IMR-90 (cell line): ENCODE results near the gene NFIX. TPM values are rescaled to one million over a fixed set of nuclear protein-coding genes. Genes with fewer than 3 reads are reported as not detected.

Experiments used
- ATAC-seq: fragments of 200-7000 bp; cut with Tn5 transposase; 2 replicates; pipeline ENCODE4 v1.9.1; 2020; ENCODE audit warnings: low read depth, mild to moderate bottlenecking, moderate library complexity
- BruUV-seq: library from RNA; stranded (reverse); fragments of 400-500 nt; replicated peaks from 2 replicates; lab custom pipeline; 2021; lab: Mats Ljungman, UMichigan
- CTCF ChIA-PET: fragments of 300-600 bp; formaldehyde crosslinking; extraction: SDS; loops from one replicate; lab custom pipeline; 2021; ENCODE audit warnings: antibody characterized with exemption; lab: Yijun Ruan, JAX
- POLR2A ChIA-PET: fragments of 300-600 bp; sonication (Branson Sonifier 250); formaldehyde crosslinking; loops from one replicate; lab custom pipeline; 2022; ENCODE audit warnings: antibody characterized with exemption; ENCODE audit not compliant: unreplicated experiment; lab: Charles Lee
- DNase-seq: peaks from one replicate; pipeline ENCODE4 v3.0.0; 2013
- H2AFZ ChIP-seq: replicated peaks from 2 replicates; pipeline ENCODE3; 2013; ENCODE audit warnings: low read length, mild to moderate bottlenecking; ENCODE audit not compliant: poor library complexity
- H2AK5ac ChIP-seq: 2 replicates; pipeline ENCODE4 v1.6.1; 2013; ENCODE audit warnings: low read depth, low read length, inconsistent platforms
- H2AK9ac ChIP-seq: replicated peaks from 2 replicates; pipeline ENCODE3; 2013; ENCODE audit warnings: mild to moderate bottlenecking, low read depth, low read length, moderate library complexity; ENCODE audit not compliant: poor library complexity
- H2BK120ac ChIP-seq: 2 replicates; pipeline ENCODE4 v1.6.1; 2013; ENCODE audit warnings: low read depth, low read length, inconsistent platforms
- H2BK15ac ChIP-seq: 3 replicates; pipeline ENCODE4 v1.6.1; 2013; ENCODE audit warnings: low read depth, low read length, inconsistent platforms
- H2BK20ac ChIP-seq: 2 replicates; pipeline ENCODE4 v1.6.1; 2013; ENCODE audit warnings: low read depth, mild to moderate bottlenecking, inconsistent platforms, low read length, moderate library complexity
- H2BK5ac ChIP-seq: 2 replicates; pipeline ENCODE4 v1.6.1; 2013; ENCODE audit warnings: mild to moderate bottlenecking, low read depth, low read length, inconsistent platforms; ENCODE audit not compliant: poor library complexity, severe bottlenecking
- H3K14ac ChIP-seq: replicated peaks from 2 replicates; pipeline ENCODE4 v1.6.1; 2013; ENCODE audit warnings: low read depth, low read length, inconsistent platforms
- H3K18ac ChIP-seq: 2 replicates; pipeline ENCODE4 v1.6.1; 2013; ENCODE audit warnings: low read depth, low read length, control low read depth
- H3K23ac ChIP-seq: 2 replicates; pipeline ENCODE4 v1.6.1; 2013; ENCODE audit warnings: low read depth, low read length, inconsistent platforms
- H3K27ac ChIP-seq: 2 replicates; pipeline ENCODE4 v1.5.1; 2013; ENCODE audit warnings: mild to moderate bottlenecking, control low read depth, low read length; ENCODE audit not compliant: insufficient read depth
- H3K27me3 ChIP-seq: 2 replicates; pipeline ENCODE4 v1.6.1; 2013; ENCODE audit warnings: low read length; ENCODE audit not compliant: control insufficient read depth, insufficient read depth
- H3K36me3 ChIP-seq: 2 replicates; pipeline ENCODE4 v1.6.1; 2013; ENCODE audit warnings: low read length, mixed read lengths; ENCODE audit not compliant: control insufficient read depth, insufficient read depth
- H3K4ac ChIP-seq: 2 replicates; pipeline ENCODE4 v1.6.1; 2013; ENCODE audit warnings: low read depth, low read length, inconsistent platforms
- H3K4me1 ChIP-seq: 2 replicates; pipeline ENCODE4 v1.6.1; 2013; ENCODE audit warnings: low read length, mixed read lengths; ENCODE audit not compliant: control insufficient read depth, insufficient read depth
- H3K4me2 ChIP-seq: 2 replicates; pipeline ENCODE4 v1.6.1; 2013; ENCODE audit warnings: low read depth, mild to moderate bottlenecking, control low read depth, low read length, moderate library complexity
- H3K4me3 ChIP-seq: 2 replicates; pipeline ENCODE4 v1.5.1; 2013; ENCODE audit warnings: low read depth, mild to moderate bottlenecking, control low read depth, low read length, moderate library complexity; ENCODE audit not compliant: insufficient read depth
- H3K56ac ChIP-seq: 2 replicates; pipeline ENCODE4 v1.6.1; 2013; ENCODE audit warnings: low read length, inconsistent platforms; ENCODE audit not compliant: insufficient read depth; ENCODE audit errors: extremely low read depth
- H3K79me1 ChIP-seq, 2 experiments: 2 replicates each; pipeline ENCODE4 v1.6.1; 2013; ENCODE audit warnings: low read length in 2 of 2, inconsistent platforms in 1 of 2, low read depth in 1 of 2
- H3K9ac ChIP-seq: 2 replicates; pipeline ENCODE4 v1.6.1; 2013; ENCODE audit warnings: low read depth, low read length, control low read depth
- H3K9me1 ChIP-seq: 2 replicates; pipeline ENCODE4 v1.6.1; 2013; ENCODE audit warnings: low read length, inconsistent platforms; ENCODE audit not compliant: insufficient read depth
- H3K9me3 ChIP-seq: 2 replicates; pipeline ENCODE4 v1.6.1; 2013; ENCODE audit warnings: low read length; ENCODE audit not compliant: control insufficient read depth, insufficient read depth
- H4K20me1 ChIP-seq: 2 replicates; pipeline ENCODE4 v1.6.1; 2013; ENCODE audit warnings: low read length, inconsistent platforms; ENCODE audit not compliant: insufficient read depth
- H4K5ac ChIP-seq: 2 replicates; pipeline ENCODE4 v1.6.1; 2013; ENCODE audit warnings: mild to moderate bottlenecking, low read depth, low read length, control low read depth
- H4K8ac ChIP-seq, 2 experiments: 2 replicates each; pipeline ENCODE4 v1.6.1; 2013; ENCODE audit warnings: low read depth in 2 of 2, low read length in 2 of 2, control low read depth in 1 of 2, inconsistent platforms in 1 of 2
- H4K91ac ChIP-seq: 2 replicates; pipeline ENCODE4 v1.6.1; 2013; ENCODE audit warnings: low read depth, low read length, inconsistent platforms; ENCODE audit not compliant: insufficient read depth
- CEBPB ChIP-seq: IDR thresholded peaks from 2 replicates; pipeline ENCODE4 v1.6.1; 2012; ENCODE audit warnings: low read depth, low read length, improper control_type of control experiment
- CHD1 ChIP-seq: IDR thresholded peaks from 2 replicates; pipeline ENCODE4 v1.6.1; 2012; ENCODE audit warnings: low read depth, low read length, improper control_type of control experiment
- CTCF ChIP-seq: conservative IDR thresholded peaks from 2 replicates; pipeline ENCODE4 v1.5.1; 2012; ENCODE audit warnings: mild to moderate bottlenecking, low read depth, low read length, improper control_type of control experiment
- FOS ChIP-seq: fragments of 150-350 bp; IDR thresholded peaks from 2 replicates; pipeline ENCODE4 v1.6.1; 2016; ENCODE audit warnings: low read depth, low read length
- MAFK ChIP-seq: IDR thresholded peaks from 2 replicates; pipeline ENCODE4 v1.6.1; 2012; ENCODE audit warnings: low read depth, low read length, improper control_type of control experiment
- MAZ ChIP-seq: IDR thresholded peaks from 2 replicates; pipeline ENCODE4 v1.6.1; 2012; ENCODE audit warnings: low read depth, mild to moderate bottlenecking, low read length, improper control_type of control experiment, moderate library complexity, borderline replicate concordance
- MXI1 ChIP-seq: IDR thresholded peaks from 2 replicates; pipeline ENCODE4 v1.6.1; 2012; ENCODE audit warnings: low read depth, mild to moderate bottlenecking, low read length, moderate library complexity, borderline replicate concordance
- NFE2L2 ChIP-seq: fragments of 150-350 bp; IDR thresholded peaks from 2 replicates; pipeline ENCODE4 v1.6.1; 2016; ENCODE audit warnings: low read depth, mild to moderate bottlenecking, low read length
- POLR2A ChIP-seq: IDR thresholded peaks from 2 replicates; pipeline ENCODE4 v1.6.1; 2012; ENCODE audit warnings: mild to moderate bottlenecking, low read depth, low read length
- RAD21 ChIP-seq: IDR thresholded peaks from 2 replicates; pipeline ENCODE4 v1.6.1; 2012; ENCODE audit warnings: low read length, improper control_type of control experiment
- RCOR1 ChIP-seq: IDR thresholded peaks from 2 replicates; pipeline ENCODE4 v1.6.1; 2012; ENCODE audit warnings: mild to moderate bottlenecking, low read length, improper control_type of control experiment; ENCODE audit not compliant: insufficient replicate concordance
- RFX5 ChIP-seq: IDR thresholded peaks from 2 replicates; pipeline ENCODE4 v1.8.0; 2012; ENCODE audit warnings: low read depth, mild to moderate bottlenecking, low read length, moderate library complexity
- SMC3 ChIP-seq: fragments of 150-350 bp; IDR thresholded peaks from 2 replicates; pipeline ENCODE4 v1.6.1; 2016; ENCODE audit warnings: low read depth, mild to moderate bottlenecking, antibody characterized with exemption, low read length, moderate library complexity
- WGBS, 2 experiments: methylation state at CpG; one replicate each; pipeline versions ENCODE4 v1.1.5 to v1.1.7; 2013; ENCODE audit warnings: missing lambda C conversion rate in 2 of 2; ENCODE audit not compliant: insufficient read length in 1 of 2; ENCODE audit errors: extremely low coverage in 2 of 2; 5-methylcytosine and 5-hydroxymethylcytosine counted together
- dilution Hi-C: fragments of 300-500 bp; cut with HindIII; formaldehyde crosslinking; loops from one replicate; pipeline ENCODE4 v1.14.3; 2018; ENCODE audit warnings: low sequenced_read_pairs; ENCODE audit not compliant: unreplicated experiment
- in situ Hi-C: fragments of 300-500 bp; cut with MboI; formaldehyde crosslinking; loops from 3 replicates; pipeline ENCODE4 v1.14.3; 2019; ENCODE audit warnings: low sequenced_read_pairs, inconsistent platforms, mixed read lengths
- intact Hi-C: fragments of 100-400 bp; cut with micrococcal nuclease; formaldehyde crosslinking; loops from 2 replicates; pipeline ENCODE4 v1.10.0; 2022
- polyA plus RNA-seq, 3 experiments: library from polyadenylated mRNA; depleted of rRNA; stranded (reverse); fragments of >200 nt; gene quantifications; 2 replicates each; pipeline ENCODE4 v1.2.3, GENCODE V29; 2012; ENCODE audit warnings: low replicate concordance in 1 of 3
- total RNA-seq: library from RNA; depleted of rRNA; stranded (reverse); fragments of >200 nt; gene quantifications from 2 replicates; pipeline ENCODE4 v1.2.3, GENCODE V29; 2012
- TF ChIP-seq, protein P1 (sequence below): fragments of 150-350 bp; IDR thresholded peaks from 2 replicates; pipeline ENCODE4 v1.6.1; 2016; ENCODE audit warnings: low read depth, mild to moderate bottlenecking, low read length, moderate library complexity, borderline replicate concordance

Gene NFIX
- total and polyA plus RNA-seq, 2 of the 4 experiments (the other 2 are of a cell fraction), result 10.2 to 47.7 TPM

GRCh38 chr19:13007292-13008045 lies 12.2 kb downstream of the NFIX start:
- Histone ChIP-seq H3K9me1 (peaks cover 6% of the 10 kb centered on the region; the same call in 1 of the 2 replicates), H3K4me1 (peaks cover 6% of the 10 kb centered on the region; the same call in 1 of the 2 replicates), H3K36me3 (peaks cover 8% of the 10 kb centered on the region), H4K5ac (no peak overlapping the region), H2AK5ac (peak overlapping the region; percentile 80; the same call in 1 of the 2 replicates), H2BK120ac (no peak overlapping the region), H3K14ac (no peak overlapping the region), H3K9me3 (no peaks in the 10 kb centered on the region), H3K4me3 (no peak overlapping the region), H4K91ac (no peak overlapping the region), H3K4me2 (peak overlapping the region; percentile 22; the same call in 1 of the 2 replicates), H4K20me1 (peaks cover 53% of the 10 kb centered on the region), H2BK5ac (no peak overlapping the region), H2BK15ac (no peak overlapping the region), H2AK9ac (peak overlapping the region; percentile 76), H3K18ac (no peak overlapping the region), H3K79me1 (peaks cover 9 to 67% of the 10 kb centered on the region in 2 experiments), H3K9ac (no peak overlapping the region), H4K8ac (no peak overlapping the region), H3K23ac (0 out of 2 replicates have a peak overlapping the region, but pooled peaks have one; percentile 56), H3K27ac (no peak overlapping the region; the same call in 1 of the 2 replicates), H3K56ac (no peak overlapping the region), H2BK20ac (no peak overlapping the region), H2AFZ (peak overlapping the region; percentile 5), H3K27me3 (no peaks in the 10 kb centered on the region), H3K4ac (peak overlapping the region; percentile 35; the same call in 1 of the 2 replicates)
- ChIA-PET POLR2A (no interaction called here), CTCF (no interaction called here)
- dilution Hi-C loops, result no loop called here
- intact Hi-C loops, result no loop called here
- no peak for TF ChIP-seq RFX5
- TF ChIP-seq RCOR1, result no peak
- TF ChIP-seq RAD21, result no peak
- TF ChIP-seq MAZ, result no peak
- TF ChIP-seq MXI1, result no peak
- no peak for TF ChIP-seq CHD1
- no peak for TF ChIP-seq FOS
- TF ChIP-seq MAFK, result no peak
- TF ChIP-seq CEBPB, result no peak
- no peak for TF ChIP-seq POLR2A
- TF ChIP-seq CTCF, result no peak; the same call in 1 of the 2 replicates
- TF ChIP-seq, protein P1, sequence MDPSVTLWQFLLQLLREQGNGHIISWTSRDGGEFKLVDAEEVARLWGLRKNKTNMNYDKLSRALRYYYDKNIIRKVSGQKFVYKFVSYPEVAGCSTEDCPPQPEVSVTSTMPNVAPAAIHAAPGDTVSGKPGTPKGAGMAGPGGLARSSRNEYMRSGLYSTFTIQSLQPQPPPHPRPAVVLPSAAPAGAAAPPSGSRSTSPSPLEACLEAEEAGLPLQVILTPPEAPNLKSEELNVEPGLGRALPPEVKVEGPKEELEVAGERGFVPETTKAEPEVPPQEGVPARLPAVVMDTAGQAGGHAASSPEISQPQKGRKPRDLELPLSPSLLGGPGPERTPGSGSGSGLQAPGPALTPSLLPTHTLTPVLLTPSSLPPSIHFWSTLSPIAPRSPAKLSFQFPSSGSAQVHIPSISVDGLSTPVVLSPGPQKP, result no peak
- no peak for TF ChIP-seq SMC3
- TF ChIP-seq NFE2L2, result no peak
- in situ Hi-C loops, result no loop called here
- WGBS, 2 experiments, result 80% methylated on average over 1 of the region's 17 CpGs; no CpG with 5 or more reads in 1 of the 2 experiments
- DNase-seq (no peak), ATAC-seq (no peak)
- BruUV-seq, result no TSS peak
